Tibial nerve (tissue), 4 donors: ENCODE measurements around the gene NCKAP1.

Experiments
- EP300 ChIP-seq, 2 donors: sonication (generic); formaldehyde crosslinking; IDR thresholded peaks; one replicate each; pipeline ENCODE4 v1.6.1; 2017; ENCODE audit warnings: antibody characterized with exemption in 2 of 2, mild to moderate bottlenecking in 1 of 2
- POLR2A ChIP-seq, 2 donors: fragments of 450-650 bp; IDR thresholded peaks; one replicate each; pipeline ENCODE4 v1.6.1; 2017; ENCODE audit warnings: antibody characterized with exemption in 2 of 2, mild to moderate bottlenecking in 2 of 2, moderate library complexity in 2 of 2
- TF ChIP-seq, protein P1 (sequence below), 5 experiments: fragments of 200-600 bp in 3 of 5; fragments of 450-650 bp in 2 of 5; sonication (generic) in 3 of 5; IDR thresholded peaks; one replicate each; pipeline ENCODE4 v1.5.1; 2016 to 2019; ENCODE audit warnings: antibody characterized with exemption in 5 of 5, mild to moderate bottlenecking in 3 of 5, moderate library complexity in 2 of 5

DNA sequence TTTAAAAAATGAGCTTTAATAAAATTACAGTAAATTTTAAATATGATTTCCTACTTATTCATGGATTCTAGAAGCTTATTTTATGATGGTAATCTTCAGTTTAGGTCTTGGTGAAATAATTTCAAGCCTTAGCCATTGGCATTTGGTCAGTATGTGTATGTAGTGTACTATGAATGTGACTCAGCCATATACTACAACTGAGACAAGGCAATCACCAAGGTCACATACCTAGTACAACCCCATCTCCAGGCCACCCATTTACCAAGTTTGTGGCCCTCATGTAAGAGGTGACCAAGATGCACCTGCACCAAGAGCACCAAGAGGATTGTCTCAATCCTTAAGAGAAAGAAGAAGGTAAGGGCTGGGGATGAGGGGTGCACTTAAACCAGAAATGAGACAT is 117.0 kb downstream of the NCKAP1 start:
- TF ChIP-seq, protein P1, sequence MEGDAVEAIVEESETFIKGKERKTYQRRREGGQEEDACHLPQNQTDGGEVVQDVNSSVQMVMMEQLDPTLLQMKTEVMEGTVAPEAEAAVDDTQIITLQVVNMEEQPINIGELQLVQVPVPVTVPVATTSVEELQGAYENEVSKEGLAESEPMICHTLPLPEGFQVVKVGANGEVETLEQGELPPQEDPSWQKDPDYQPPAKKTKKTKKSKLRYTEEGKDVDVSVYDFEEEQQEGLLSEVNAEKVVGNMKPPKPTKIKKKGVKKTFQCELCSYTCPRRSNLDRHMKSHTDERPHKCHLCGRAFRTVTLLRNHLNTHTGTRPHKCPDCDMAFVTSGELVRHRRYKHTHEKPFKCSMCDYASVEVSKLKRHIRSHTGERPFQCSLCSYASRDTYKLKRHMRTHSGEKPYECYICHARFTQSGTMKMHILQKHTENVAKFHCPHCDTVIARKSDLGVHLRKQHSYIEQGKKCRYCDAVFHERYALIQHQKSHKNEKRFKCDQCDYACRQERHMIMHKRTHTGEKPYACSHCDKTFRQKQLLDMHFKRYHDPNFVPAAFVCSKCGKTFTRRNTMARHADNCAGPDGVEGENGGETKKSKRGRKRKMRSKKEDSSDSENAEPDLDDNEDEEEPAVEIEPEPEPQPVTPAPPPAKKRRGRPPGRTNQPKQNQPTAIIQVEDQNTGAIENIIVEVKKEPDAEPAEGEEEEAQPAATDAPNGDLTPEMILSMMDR (IDR thresholded peaks at IDR 0.05) = no peak
- TF ChIP-seq POLR2A (IDR thresholded peaks at IDR 0.05) (no peak), EP300 (IDR thresholded peaks at IDR 0.05) (no peak)
